Panc1 (cell line): ENCODE measurements around the gene TEX30. TPM values are rescaled to one million over a fixed set of nuclear protein-coding genes. Genes with fewer than 3 reads are reported as not detected.

Source experiments
- ATAC-seq: fragments of 200-7000 bp; cut with Tn5 transposase; 2 replicates; pipeline ENCODE4 v1.9.1; 2020; ENCODE audit warnings: mild to moderate bottlenecking, moderate library complexity
- BruUV-seq: library from RNA; stranded (reverse); fragments of 400-500 nt; replicated peaks from 2 replicates; lab custom pipeline; 2021; lab: Mats Ljungman, UMichigan
- CTCF ChIA-PET: fragments of 300-600 bp; sonication (Branson Sonifier 250); formaldehyde crosslinking; loops from one replicate; lab custom pipeline; 2022; ENCODE audit warnings: antibody characterized with exemption; lab: Charles Lee
- POLR2A ChIA-PET: fragments of 300-600 bp; sonication (Branson Sonifier 250); formaldehyde crosslinking; loops from one replicate; lab custom pipeline; 2022; ENCODE audit warnings: antibody characterized with exemption; lab: Charles Lee
- DNase-seq: peaks from one replicate; pipeline ENCODE4 v3.0.0-alpha.2; 2010; ENCODE audit warnings: low read depth, low spot score
- H3K27ac ChIP-seq: 2 replicates; pipeline ENCODE4 v1.5.1; 2011; ENCODE audit warnings: mild to moderate bottlenecking, low read length, inconsistent platforms
- H3K27me3 ChIP-seq: fragments of 200-500 bp; sonication (Bioruptor generic); 2 replicates; pipeline ENCODE4 v1.6.0; 2014; ENCODE audit warnings: low read length, inconsistent platforms; ENCODE audit not compliant: control insufficient read depth, insufficient read depth
- H3K36me3 ChIP-seq: fragments of 200-500 bp; sonication (Bioruptor generic); 2 replicates; pipeline ENCODE4 v1.5.1; 2014; ENCODE audit warnings: inconsistent platforms, mild to moderate bottlenecking, low read length, moderate library complexity; ENCODE audit not compliant: control insufficient read depth, insufficient read depth
- H3K4me1 ChIP-seq: 2 replicates; pipeline ENCODE4 v1.5.1; 2011; ENCODE audit warnings: inconsistent platforms, mild to moderate bottlenecking, low read length, moderate library complexity; ENCODE audit not compliant: control insufficient read depth, insufficient read depth
- H3K4me3 ChIP-seq, 2 experiments: 2 replicates each; pipeline ENCODE4 v1.5.1; 2011 to 2012; ENCODE audit warnings: low read depth in 2 of 2, low read length in 2 of 2, mild to moderate bottlenecking in 2 of 2, inconsistent platforms in 1 of 2, moderate library complexity in 1 of 2
- H3K9me3 ChIP-seq: fragments of 200-500 bp; sonication (Bioruptor generic); 2 replicates; pipeline ENCODE4 v1.5.1; 2014; ENCODE audit warnings: low read depth, mild to moderate bottlenecking, inconsistent platforms, low read length, moderate library complexity; ENCODE audit not compliant: control insufficient read depth, insufficient read depth
- POLR2AphosphoS5 ChIP-seq: IDR thresholded peaks from 2 replicates; pipeline ENCODE4 v1.6.1; 2012; ENCODE audit warnings: mild to moderate bottlenecking, low read depth, low read length, moderate library complexity
- SIN3A ChIP-seq: IDR thresholded peaks from 2 replicates; pipeline ENCODE4 v1.6.1; 2012; ENCODE audit warnings: low read depth, mild to moderate bottlenecking, low read length, moderate library complexity, borderline replicate concordance; ENCODE audit not compliant: insufficient read depth
- TCF7L2 ChIP-seq: IDR thresholded peaks from 2 replicates; pipeline ENCODE4 v1.6.1; 2011; ENCODE audit warnings: mild to moderate bottlenecking, low read depth, low read length, inconsistent platforms
- in situ Hi-C: cut with HindIII; loops from 2 replicates; pipeline ENCODE4 v1.10.0; 2016; ENCODE audit warnings: low sequenced_read_pairs, low pct_unique_long_range_greater_than_20kb
- intact Hi-C: fragments of 100-400 bp; cut with micrococcal nuclease; formaldehyde crosslinking; loops from one replicate; pipeline ENCODE4 v1.10.0; 2022; ENCODE audit not compliant: unreplicated experiment
- total RNA-seq: library from RNA; stranded (reverse); gene quantifications from one replicate; pipeline ENCODE4 v1.2.1, GENCODE V29; 2021; ENCODE audit not compliant: unreplicated experiment
- TF ChIP-seq, protein P1 (sequence below), 2 experiments: IDR thresholded peaks; 2 replicates each; pipeline ENCODE4 v1.6.1; 2011 to 2012; ENCODE audit warnings: low read depth in 2 of 2, control low read depth in 1 of 2, low read length in 1 of 2, mild to moderate bottlenecking in 1 of 2, moderate library complexity in 1 of 2; ENCODE audit not compliant: insufficient read depth in 1 of 2
- TF ChIP-seq, protein P2 (sequence below): fragments of 450-650 bp; IDR thresholded peaks from 2 replicates; pipeline ENCODE4 v1.5.1; 2017; ENCODE audit warnings: mild to moderate bottlenecking

Gene TEX30
- total RNA-seq, 1 experiment from 2014 or later, result 20.8 TPM

DNA sequence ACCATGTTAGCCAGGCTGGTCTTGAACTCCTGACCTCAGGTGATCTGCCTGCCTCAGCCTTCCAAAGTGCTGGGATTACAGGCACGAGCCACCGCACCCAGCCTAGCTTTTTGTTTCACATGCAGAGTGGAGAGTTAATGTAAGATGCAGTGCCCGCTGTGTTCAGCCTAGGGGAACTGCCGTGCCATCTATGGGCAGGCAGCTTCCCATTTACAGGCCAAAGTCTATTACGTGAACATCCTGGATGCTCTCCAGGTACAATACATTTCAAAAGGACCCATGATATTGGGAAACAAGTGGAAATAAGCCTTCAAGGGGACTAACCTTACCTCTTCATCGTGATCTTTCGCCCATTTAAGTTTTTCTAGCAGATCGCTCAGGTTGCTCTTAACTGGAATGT, 15.1 kb upstream of the TEX30 start:
- BruUV-seq, result no TSS peak
- CTCF ChIA-PET, result no interaction called here
- Histone ChIP-seq H3K4me1 (no peaks in the 10 kb centered on the region), H3K9me3 (no peaks in the 10 kb centered on the region), H3K27ac (no peak overlapping the region), H3K27me3 (no peaks in the 10 kb centered on the region), H3K4me3 (no peak overlapping the region), H3K36me3 (no peaks in the 10 kb centered on the region; the same call in 1 of the 2 replicates)
- TF ChIP-seq, protein P1, sequence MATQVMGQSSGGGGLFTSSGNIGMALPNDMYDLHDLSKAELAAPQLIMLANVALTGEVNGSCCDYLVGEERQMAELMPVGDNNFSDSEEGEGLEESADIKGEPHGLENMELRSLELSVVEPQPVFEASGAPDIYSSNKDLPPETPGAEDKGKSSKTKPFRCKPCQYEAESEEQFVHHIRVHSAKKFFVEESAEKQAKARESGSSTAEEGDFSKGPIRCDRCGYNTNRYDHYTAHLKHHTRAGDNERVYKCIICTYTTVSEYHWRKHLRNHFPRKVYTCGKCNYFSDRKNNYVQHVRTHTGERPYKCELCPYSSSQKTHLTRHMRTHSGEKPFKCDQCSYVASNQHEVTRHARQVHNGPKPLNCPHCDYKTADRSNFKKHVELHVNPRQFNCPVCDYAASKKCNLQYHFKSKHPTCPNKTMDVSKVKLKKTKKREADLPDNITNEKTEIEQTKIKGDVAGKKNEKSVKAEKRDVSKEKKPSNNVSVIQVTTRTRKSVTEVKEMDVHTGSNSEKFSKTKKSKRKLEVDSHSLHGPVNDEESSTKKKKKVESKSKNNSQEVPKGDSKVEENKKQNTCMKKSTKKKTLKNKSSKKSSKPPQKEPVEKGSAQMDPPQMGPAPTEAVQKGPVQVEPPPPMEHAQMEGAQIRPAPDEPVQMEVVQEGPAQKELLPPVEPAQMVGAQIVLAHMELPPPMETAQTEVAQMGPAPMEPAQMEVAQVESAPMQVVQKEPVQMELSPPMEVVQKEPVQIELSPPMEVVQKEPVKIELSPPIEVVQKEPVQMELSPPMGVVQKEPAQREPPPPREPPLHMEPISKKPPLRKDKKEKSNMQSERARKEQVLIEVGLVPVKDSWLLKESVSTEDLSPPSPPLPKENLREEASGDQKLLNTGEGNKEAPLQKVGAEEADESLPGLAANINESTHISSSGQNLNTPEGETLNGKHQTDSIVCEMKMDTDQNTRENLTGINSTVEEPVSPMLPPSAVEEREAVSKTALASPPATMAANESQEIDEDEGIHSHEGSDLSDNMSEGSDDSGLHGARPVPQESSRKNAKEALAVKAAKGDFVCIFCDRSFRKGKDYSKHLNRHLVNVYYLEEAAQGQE (IDR thresholded peaks at IDR 0.05; ENCODE audit: insufficient read depth in 1 of 2, low read depth in 2 of 2, low read length in 1 of 2), result no peak
- TF ChIP-seq POLR2AphosphoS5 (no peak), SIN3A (no peak), TCF7L2 (no peak)
- TF ChIP-seq, protein P2, sequence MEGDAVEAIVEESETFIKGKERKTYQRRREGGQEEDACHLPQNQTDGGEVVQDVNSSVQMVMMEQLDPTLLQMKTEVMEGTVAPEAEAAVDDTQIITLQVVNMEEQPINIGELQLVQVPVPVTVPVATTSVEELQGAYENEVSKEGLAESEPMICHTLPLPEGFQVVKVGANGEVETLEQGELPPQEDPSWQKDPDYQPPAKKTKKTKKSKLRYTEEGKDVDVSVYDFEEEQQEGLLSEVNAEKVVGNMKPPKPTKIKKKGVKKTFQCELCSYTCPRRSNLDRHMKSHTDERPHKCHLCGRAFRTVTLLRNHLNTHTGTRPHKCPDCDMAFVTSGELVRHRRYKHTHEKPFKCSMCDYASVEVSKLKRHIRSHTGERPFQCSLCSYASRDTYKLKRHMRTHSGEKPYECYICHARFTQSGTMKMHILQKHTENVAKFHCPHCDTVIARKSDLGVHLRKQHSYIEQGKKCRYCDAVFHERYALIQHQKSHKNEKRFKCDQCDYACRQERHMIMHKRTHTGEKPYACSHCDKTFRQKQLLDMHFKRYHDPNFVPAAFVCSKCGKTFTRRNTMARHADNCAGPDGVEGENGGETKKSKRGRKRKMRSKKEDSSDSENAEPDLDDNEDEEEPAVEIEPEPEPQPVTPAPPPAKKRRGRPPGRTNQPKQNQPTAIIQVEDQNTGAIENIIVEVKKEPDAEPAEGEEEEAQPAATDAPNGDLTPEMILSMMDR, result no peak
- POLR2A ChIA-PET, result no interaction called here
- in situ Hi-C loops (no loop called here), intact Hi-C loops (no loop called here)
- no peak for DNase-seq
- ATAC-seq, result no peak

DNA sequence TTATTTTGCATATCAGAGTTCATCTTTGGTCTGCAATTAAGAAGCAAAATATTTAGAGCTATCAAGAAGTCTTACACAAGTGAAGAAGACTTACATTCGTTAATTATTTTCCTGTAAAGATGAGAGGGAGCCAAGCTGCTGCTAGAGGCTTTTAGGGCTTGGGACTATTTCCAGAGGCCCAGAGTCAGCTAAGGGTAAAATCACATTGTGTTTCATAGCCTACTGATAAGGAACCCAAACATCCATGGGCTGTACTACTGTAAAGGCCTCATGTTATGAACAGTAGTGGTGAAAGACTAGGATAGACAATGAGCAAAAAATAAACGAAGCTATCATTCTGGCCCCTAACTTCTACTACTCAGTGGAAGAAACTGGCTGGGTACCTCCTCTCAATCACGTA, 10.9 kb upstream of the TEX30 start:
- BruUV-seq, result no TSS peak
- ChIA-PET CTCF (no interaction called here), POLR2A (no interaction called here)
- Histone ChIP-seq H3K9me3 (no peaks in the 10 kb centered on the region), H3K27me3 (no peaks in the 10 kb centered on the region), H3K27ac (no peak overlapping the region), H3K4me3 (no peak overlapping the region), H3K36me3 (no peaks in the 10 kb centered on the region), H3K4me1 (no peaks in the 10 kb centered on the region)
- DNase-seq, result no peak
- TF ChIP-seq, protein P1 (IDR thresholded peaks at IDR 0.05; ENCODE audit: insufficient read depth in 1 of 2, low read depth in 2 of 2, low read length in 1 of 2), result no peak
- no peak for ATAC-seq
- intact Hi-C loops (no loop called here), in situ Hi-C loops (no loop called here)
